ENCODE data around the gene VWF. TPM values are rescaled to one million over a fixed set of nuclear protein-coding genes. Genes with fewer than 3 reads are reported as not detected.
"Not testable (repeated sequence)": the region's sequence is repeated elsewhere in the genome, so short reads cannot be mapped to it uniquely, and the experiment has no call there.

The VWF gene
- total and polyA plus RNA-seq, 2 of the 4 experiments (the other 2 are of a cell fraction), result under 0.01 to 0.09 TPM

DNA sequence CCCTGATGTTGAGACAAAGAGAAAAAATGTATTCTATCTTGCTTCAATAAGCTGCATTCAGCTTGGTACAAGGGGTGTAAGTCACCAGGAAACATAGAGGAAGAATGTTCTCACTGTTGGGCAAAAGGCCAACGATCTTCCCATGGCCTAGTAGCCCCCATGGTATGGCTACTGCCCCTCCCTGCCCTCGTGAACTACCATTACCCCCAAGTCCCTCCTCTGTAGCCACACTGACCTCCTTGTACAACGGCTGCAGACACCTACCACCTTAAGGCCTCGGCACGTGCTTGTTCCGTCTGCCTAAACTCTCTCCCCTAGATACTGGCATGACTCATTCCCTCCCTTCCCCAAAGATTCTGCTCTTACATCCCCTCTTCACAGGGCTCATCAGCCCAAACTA, 97.5 kb downstream of the VWF start:
- WGBS, 2 experiments (ENCODE audit: extremely low coverage in 2 of 2, insufficient read length in 1 of 2), result 67% methylated on average over 5 of the region's 6 CpGs; no CpG with 5 or more reads in 1 of the 2 experiments
- no peak overlapping the region for H3K4me3 ChIP-seq (ENCODE audit: insufficient read depth, low read depth, low read length)
- intact Hi-C loops (cut with micrococcal nuclease) (no loop called here), dilution Hi-C loops (cut with HindIII; ENCODE audit: low sequenced_read_pairs, unreplicated experiment) (no loop called here), in situ Hi-C loops (cut with MboI; ENCODE audit: low sequenced_read_pairs) (no loop called here)
- H3K4ac ChIP-seq (ENCODE audit: low read depth, low read length), result no peak overlapping the region
- peaks cover 8% of the 10 kb centered on the region for H3K27me3 ChIP-seq (ENCODE audit: control insufficient read depth, insufficient read depth, low read length)
- POLR2A ChIA-PET (ENCODE audit: unreplicated experiment), result no interaction called here
- H3K56ac ChIP-seq (ENCODE audit: extremely low read depth, insufficient read depth, low read length), result no peak overlapping the region
- no TSS peak for BruUV-seq (replicated peaks)
- CTCF ChIA-PET, result no interaction called here
- no peak overlapping the region for H4K8ac ChIP-seq (ENCODE audit: low read depth in 2 of 2, low read length in 2 of 2)
- no peak overlapping the region for H2AK9ac ChIP-seq (replicated peaks; ENCODE audit: low read depth, low read length, poor library complexity)
- no peak overlapping the region for H2BK20ac ChIP-seq (ENCODE audit: low read depth, low read length)
- no peak overlapping the region for H3K9ac ChIP-seq (ENCODE audit: low read depth, low read length)
- no peak overlapping the region for H2BK15ac ChIP-seq (ENCODE audit: low read depth, low read length)
- H2AFZ ChIP-seq (replicated peaks; ENCODE audit: low read length, poor library complexity), result peak overlapping the region; percentile 56
- H2AK5ac ChIP-seq (ENCODE audit: low read depth, low read length), result no peak overlapping the region
- H3K9me1 ChIP-seq (ENCODE audit: insufficient read depth, low read length), result no peaks in the 10 kb centered on the region
- no peak for ATAC-seq (ENCODE audit: low read depth)
- H4K5ac ChIP-seq (ENCODE audit: low read depth, low read length), result no peak overlapping the region
- no peak overlapping the region for H3K4me2 ChIP-seq (ENCODE audit: low read depth, low read length)
- H3K4me1 ChIP-seq (ENCODE audit: control insufficient read depth, insufficient read depth, low read length), result no peaks in the 10 kb centered on the region
- no peak for DNase-seq
- H4K91ac ChIP-seq (ENCODE audit: insufficient read depth, low read depth, low read length), result no peak overlapping the region
- no peak overlapping the region for H3K14ac ChIP-seq (replicated peaks; ENCODE audit: low read depth, low read length)
- no peak for TF ChIP-seq FOS (IDR thresholded peaks at IDR 0.05; ENCODE audit: low read depth, low read length)
- TF ChIP-seq NFE2L2 (IDR thresholded peaks at IDR 0.05; ENCODE audit: low read depth, low read length), result no peak
- peaks cover 10% of the 10 kb centered on the region for H3K9me3 ChIP-seq (ENCODE audit: control insufficient read depth, insufficient read depth, low read length)
- no peak overlapping the region for H2BK120ac ChIP-seq (ENCODE audit: low read depth, low read length)
- no peak overlapping the region for H3K18ac ChIP-seq (ENCODE audit: low read depth, low read length)
- no peaks in the 10 kb centered on the region for H4K20me1 ChIP-seq (ENCODE audit: insufficient read depth, low read length)
- no peaks in the 10 kb centered on the region for H3K36me3 ChIP-seq (ENCODE audit: control insufficient read depth, insufficient read depth, low read length)
- H3K27ac ChIP-seq (ENCODE audit: insufficient read depth, low read length), result no peak overlapping the region
- H3K23ac ChIP-seq (ENCODE audit: low read depth, low read length), result no peak overlapping the region
- H2BK5ac ChIP-seq (ENCODE audit: low read depth, low read length, poor library complexity, severe bottlenecking), result no peak overlapping the region
- no peaks in the 10 kb centered on the region for H3K79me1 ChIP-seq (ENCODE audit: low read depth in 1 of 2, low read length in 2 of 2)

GRCh38 chr12:6025703-6026298, 98.7 kb downstream of the VWF start:
- dilution Hi-C loops (cut with HindIII; ENCODE audit: low sequenced_read_pairs, unreplicated experiment); H4K20me1 ChIP-seq (ENCODE audit: insufficient read depth, low read length); H3K18ac ChIP-seq (ENCODE audit: low read depth, low read length); H2BK120ac ChIP-seq (ENCODE audit: low read depth, low read length); in situ Hi-C loops (cut with MboI; ENCODE audit: low sequenced_read_pairs); H3K4ac ChIP-seq (ENCODE audit: low read depth, low read length); H3K9me1 ChIP-seq (ENCODE audit: insufficient read depth, low read length); BruUV-seq (replicated peaks); CTCF ChIA-PET; H2BK15ac ChIP-seq (ENCODE audit: low read depth, low read length); H2AFZ ChIP-seq (replicated peaks; ENCODE audit: low read length, poor library complexity); H3K14ac ChIP-seq (replicated peaks; ENCODE audit: low read depth, low read length); H3K4me1 ChIP-seq (ENCODE audit: control insufficient read depth, insufficient read depth, low read length); H3K9ac ChIP-seq (ENCODE audit: low read depth, low read length); H4K8ac ChIP-seq (ENCODE audit: low read depth in 2 of 2, low read length in 2 of 2); POLR2A ChIA-PET (ENCODE audit: unreplicated experiment); ATAC-seq (ENCODE audit: low read depth); H4K91ac ChIP-seq (ENCODE audit: insufficient read depth, low read depth, low read length); H3K79me1 ChIP-seq (ENCODE audit: low read depth in 1 of 2, low read length in 2 of 2); H2BK5ac ChIP-seq (ENCODE audit: low read depth, low read length, poor library complexity, severe bottlenecking); H2AK5ac ChIP-seq (ENCODE audit: low read depth, low read length); DNase-seq; H3K56ac ChIP-seq (ENCODE audit: extremely low read depth, insufficient read depth, low read length); H3K9me3 ChIP-seq (ENCODE audit: control insufficient read depth, insufficient read depth, low read length); H3K36me3 ChIP-seq (ENCODE audit: control insufficient read depth, insufficient read depth, low read length); H4K5ac ChIP-seq (ENCODE audit: low read depth, low read length); H2AK9ac ChIP-seq (replicated peaks; ENCODE audit: low read depth, low read length, poor library complexity); intact Hi-C loops (cut with micrococcal nuclease); H2BK20ac ChIP-seq (ENCODE audit: low read depth, low read length); H3K27ac ChIP-seq (ENCODE audit: insufficient read depth, low read length); H3K4me3 ChIP-seq (ENCODE audit: insufficient read depth, low read depth, low read length); H3K27me3 ChIP-seq (ENCODE audit: control insufficient read depth, insufficient read depth, low read length); H3K4me2 ChIP-seq (ENCODE audit: low read depth, low read length); H3K23ac ChIP-seq (ENCODE audit: low read depth, low read length): not testable (repeated sequence)
- 100% methylated on average over 1 of the region's 9 CpGs; no CpG with 5 or more reads in 1 of the 2 experiments for WGBS, 2 experiments (ENCODE audit: extremely low coverage in 2 of 2, insufficient read length in 1 of 2)

Measured in IMR-90 (cell line).